A673 (cell line): ENCODE measurements around the gene SUPT3H. TPM values are rescaled to one million over a fixed set of nuclear protein-coding genes. Genes with fewer than 3 reads are reported as not detected.

Experiments used
- BruUV-seq: library from RNA; stranded (reverse); fragments of 400-500 nt; replicated peaks from 2 replicates; lab custom pipeline; 2021; lab: Mats Ljungman, UMichigan
- CTCF ChIA-PET: fragments of 300-600 bp; sonication (Branson Sonifier 250); formaldehyde crosslinking; loops from one replicate; lab custom pipeline; 2022; ENCODE audit warnings: antibody characterized with exemption; lab: Charles Lee
- POLR2A ChIA-PET: fragments of 300-600 bp; sonication (Branson Sonifier 250); formaldehyde crosslinking; loops from one replicate; lab custom pipeline; 2022; ENCODE audit warnings: antibody characterized with exemption; ENCODE audit not compliant: low non-redundant PET; lab: Charles Lee
- DNase-seq: peaks from one replicate; pipeline ENCODE4 v3.0.0-alpha.2; 2015; ENCODE audit warnings: low spot score
- H3K27ac ChIP-seq: fragments of 200-600 bp; sonication (generic); 2 replicates; pipeline ENCODE4 v1.5.1; 2016; ENCODE audit warnings: mixed run types, low read depth, mild to moderate bottlenecking, mixed read lengths, antibody characterized with exemption, low read length; ENCODE audit not compliant: poor library complexity, severe bottlenecking
- H3K27me3 ChIP-seq: fragments of 200-600 bp; sonication (generic); replicated peaks from 2 replicates; pipeline ENCODE4 v1.6.1; 2017; ENCODE audit warnings: mixed run types, low read depth, mild to moderate bottlenecking, mixed read lengths, antibody characterized with exemption, low read length; ENCODE audit not compliant: insufficient read depth, poor library complexity
- H3K36me3 ChIP-seq: fragments of 200-600 bp; sonication (generic); 2 replicates; pipeline ENCODE4 v1.6.1; 2016; ENCODE audit warnings: mixed run types, mild to moderate bottlenecking, mixed read lengths, antibody characterized with exemption, low read length; ENCODE audit not compliant: insufficient read depth, poor library complexity, severe bottlenecking
- H3K4me1 ChIP-seq: fragments of 200-600 bp; sonication (generic); 2 replicates; pipeline ENCODE4 v1.6.1; 2017; ENCODE audit warnings: mixed run types, mild to moderate bottlenecking, mixed read lengths, antibody characterized with exemption, low read length; ENCODE audit not compliant: insufficient read depth, poor library complexity, severe bottlenecking
- H3K4me3 ChIP-seq: fragments of 200-600 bp; sonication (generic); 2 replicates; pipeline ENCODE4 v1.5.1; 2016; ENCODE audit warnings: low read depth, mixed run types, mild to moderate bottlenecking, mixed read lengths, low read length; ENCODE audit not compliant: poor library complexity, severe bottlenecking
- H3K9me3 ChIP-seq: fragments of 200-600 bp; sonication (generic); 2 replicates; pipeline ENCODE4 v1.6.1; 2016; ENCODE audit warnings: mixed run types, low read depth, mild to moderate bottlenecking, mixed read lengths, antibody characterized with exemption, low read length; ENCODE audit not compliant: poor library complexity, severe bottlenecking
- CTCF ChIP-seq: fragments of 300-800, 200-600 bp; sonication (generic); conservative IDR thresholded peaks from 2 replicates; pipeline ENCODE4 v1.5.1; 2017; ENCODE audit warnings: low read depth, mild to moderate bottlenecking, antibody characterized with exemption, low read length, moderate library complexity, mixed read lengths
- EZH2 ChIP-seq: fragments of 200-600 bp; sonication (generic); IDR thresholded peaks from 2 replicates; pipeline ENCODE4 v1.6.1; 2017; ENCODE audit warnings: borderline replicate concordance, low read depth, mild to moderate bottlenecking, mixed read lengths, antibody characterized with exemption, low read length; ENCODE audit not compliant: poor library complexity, severe bottlenecking
- intact Hi-C: fragments of 100-400 bp; cut with micrococcal nuclease; formaldehyde crosslinking; loops from one replicate; pipeline ENCODE4 v1.10.0; 2022; ENCODE audit not compliant: unreplicated experiment
- total RNA-seq: library from RNA; stranded (reverse); gene quantifications from 2 replicates; pipeline ENCODE4 v1.2.3, GENCODE V29; 2021

The SUPT3H gene
- total RNA-seq, 1 experiment from 2014 or later = 10.8 TPM

GRCh38 chr6:45320349-45320748, 57.4 kb downstream of the SUPT3H start:
- no TSS peak for BruUV-seq
- Histone ChIP-seq H3K9me3 (peaks cover 5% of the 10 kb centered on the region), H3K27ac (no peak overlapping the region), H3K4me1 (peaks cover 18% of the 10 kb centered on the region), H3K27me3 (no peaks in the 10 kb centered on the region), H3K36me3 (no peaks in the 10 kb centered on the region), H3K4me3 (no peak overlapping the region)
- POLR2A ChIA-PET = no interaction called here
- TF ChIP-seq EZH2 (no peak), CTCF (no peak)
- DNase-seq = no peak
- CTCF ChIA-PET = no interaction called here
- intact Hi-C loops = no loop called here

GRCh38 chr6:45314146-45314545, 63.6 kb downstream of the SUPT3H start:
- no TSS peak for BruUV-seq
- no peaks in the 10 kb centered on the region for H3K4me1 ChIP-seq
- no peaks in the 10 kb centered on the region for H3K27me3 ChIP-seq
- intact Hi-C loops = no loop called here
- H3K36me3 ChIP-seq = no peaks in the 10 kb centered on the region
- ChIA-PET POLR2A (no interaction called here), CTCF (no interaction called here)
- no peak overlapping the region for H3K27ac ChIP-seq
- DNase-seq = no peak
- peaks cover 5% of the 10 kb centered on the region for H3K9me3 ChIP-seq
- TF ChIP-seq CTCF (no peak), EZH2 (no peak)
- H3K4me3 ChIP-seq = no peak overlapping the region

DNA sequence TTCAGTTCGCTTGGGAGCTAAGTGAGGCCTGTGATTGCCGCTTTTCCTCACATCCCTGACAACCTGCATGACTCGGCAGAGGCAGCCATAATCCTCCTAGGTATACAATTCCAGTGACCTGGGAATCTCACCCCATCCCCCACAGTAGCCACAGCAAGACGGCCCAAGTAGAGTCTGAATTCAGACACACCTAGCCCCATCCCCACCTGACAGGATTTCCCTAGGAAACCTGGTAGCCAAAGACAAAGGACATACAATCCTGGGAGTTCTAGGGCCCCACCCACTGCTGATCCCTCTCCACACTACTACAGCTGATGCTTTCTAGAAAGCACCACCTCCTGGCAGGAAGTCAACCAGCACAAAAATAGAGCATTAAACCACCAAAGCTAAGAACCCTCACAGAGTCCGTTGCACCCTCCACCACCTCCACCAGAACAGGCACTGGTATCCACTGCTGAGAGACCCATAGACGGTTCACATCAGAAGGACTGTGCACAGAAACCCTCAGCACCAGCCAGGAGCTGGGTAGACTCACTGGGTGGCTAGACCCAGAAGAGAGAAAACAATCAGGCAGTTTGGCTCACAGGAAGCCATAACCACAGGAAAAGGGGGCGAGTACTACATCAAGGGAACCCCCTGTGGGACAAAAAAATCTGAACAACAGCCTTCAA, 67.5 kb downstream of the SUPT3H start:
- intact Hi-C loops = no loop called here
- ChIA-PET POLR2A (interaction anchor here (0.6 kb wide), 1 partner anchor 14 kb away, joined by 4 read pairs; no protein-coding TSS in a partner anchor), CTCF (no interaction called here)
- no TSS peak for BruUV-seq
- TF ChIP-seq EZH2 (no peak), CTCF (no peak)
- H3K4me3 ChIP-seq = no peak overlapping the region
- no peaks in the 10 kb centered on the region for H3K9me3 ChIP-seq
- DNase-seq = no peak
- no peak overlapping the region for H3K27ac ChIP-seq
- no peaks in the 10 kb centered on the region for H3K36me3 ChIP-seq
- H3K27me3 ChIP-seq = no peaks in the 10 kb centered on the region
- no peaks in the 10 kb centered on the region for H3K4me1 ChIP-seq
